Loucy (cell line): ENCODE data around the gene RASSF5.

Experiments used
- H2AFZ ChIP-seq: fragments of 200-600 bp; sonication (generic); 2 replicates; pipeline ENCODE4 v1.6.0; 2016; ENCODE audit warnings: antibody characterized with exemption, mild to moderate bottlenecking, low read length, moderate library complexity
- H3F3A ChIP-seq: fragments of 200-600 bp; 2 replicates; pipeline ENCODE4 v1.6.0; 2016; ENCODE audit warnings: antibody characterized with exemption, low read depth, mild to moderate bottlenecking
- H3K27me3 ChIP-seq: fragments of 200-600 bp; sonication (generic); 2 replicates; pipeline ENCODE4 v1.6.1; 2014; ENCODE audit warnings: low read length, mild to moderate bottlenecking; ENCODE audit not compliant: insufficient read depth, poor library complexity, severe bottlenecking
- H3K36me3 ChIP-seq: fragments of 200-600 bp; sonication (generic); 2 replicates; pipeline ENCODE4 v1.6.1; 2016; ENCODE audit warnings: low read length; ENCODE audit not compliant: insufficient read depth
- H3K4me1 ChIP-seq: fragments of 200-600 bp; sonication (generic); 2 replicates; pipeline ENCODE4 v1.5.1; 2014; ENCODE audit warnings: low read length, mild to moderate bottlenecking; ENCODE audit not compliant: insufficient read depth, poor library complexity, severe bottlenecking
- H3K4me2 ChIP-seq: fragments of 200-600 bp; sonication (generic); 2 replicates; pipeline ENCODE4 v1.6.0; 2014; ENCODE audit warnings: antibody characterized with exemption, low read length, low read depth, mild to moderate bottlenecking; ENCODE audit not compliant: poor library complexity, severe bottlenecking
- H3K4me3 ChIP-seq: fragments of 200-600 bp; sonication (generic); 2 replicates; pipeline ENCODE4 v1.5.1; 2014; ENCODE audit warnings: low read length, mild to moderate bottlenecking, mixed read lengths; ENCODE audit not compliant: poor library complexity, severe bottlenecking
- H3K79me2 ChIP-seq: fragments of 200-600 bp; sonication (generic); 2 replicates; pipeline ENCODE4 v1.6.1; 2014; ENCODE audit warnings: low read length; ENCODE audit not compliant: insufficient read depth
- H3K9ac ChIP-seq: fragments of 200-600 bp; sonication (generic); 2 replicates; pipeline ENCODE4 v1.6.0; 2014; ENCODE audit warnings: mild to moderate bottlenecking, low read depth, low read length, moderate library complexity; ENCODE audit not compliant: poor library complexity, severe bottlenecking
- H3K9me2 ChIP-seq: fragments of 200-600 bp; sonication (generic); replicated peaks from 2 replicates; pipeline ENCODE4 v1.6.1; 2016; ENCODE audit warnings: low read depth, low read length, mixed read lengths
- H3K9me3 ChIP-seq: fragments of 200-600 bp; sonication (generic); 2 replicates; pipeline ENCODE4 v1.6.1; 2014; ENCODE audit warnings: mild to moderate bottlenecking, antibody characterized with exemption, low read length, low read depth; ENCODE audit not compliant: insufficient read depth
- H4K20me1 ChIP-seq: fragments of 200-600 bp; sonication (generic); 2 replicates; pipeline ENCODE4 v1.6.0; 2014; ENCODE audit warnings: antibody characterized with exemption, low read length, mild to moderate bottlenecking; ENCODE audit not compliant: insufficient read depth, poor library complexity, severe bottlenecking
- EZH2phosphoT487 ChIP-seq: fragments of 200-600 bp; IDR thresholded peaks from 2 replicates; pipeline ENCODE4 v1.6.1; 2018; ENCODE audit warnings: antibody characterized with exemption, mild to moderate bottlenecking, moderate library complexity, borderline replicate concordance
- TF ChIP-seq, protein P1 (sequence below): fragments of 200-600 bp; sonication (generic); conservative IDR thresholded peaks from 2 replicates; pipeline ENCODE4 v1.5.1; 2014; ENCODE audit warnings: mild to moderate bottlenecking, antibody characterized with exemption, low read length

The RASSF5 gene

DNA sequence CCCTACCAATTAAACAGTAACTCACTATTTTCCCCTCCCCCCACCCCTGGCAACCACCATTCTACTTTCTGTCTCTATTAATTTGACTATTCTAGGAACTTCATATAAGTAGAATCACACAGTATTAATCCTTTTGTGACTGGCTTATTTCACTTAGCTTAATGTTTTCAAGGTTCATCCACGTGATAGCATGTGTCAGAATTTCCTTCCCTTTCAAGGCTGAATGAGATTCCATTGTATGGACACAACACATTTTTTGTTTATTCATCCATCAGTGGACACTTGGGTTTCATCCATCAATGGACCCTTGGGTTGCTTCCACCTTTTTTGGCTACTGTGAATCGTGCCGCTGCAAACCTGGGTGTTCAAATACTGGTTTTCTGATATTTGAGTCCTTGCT, 63.2 kb downstream of the RASSF5 start:
- H3K9ac ChIP-seq = no peak overlapping the region
- H3K4me3 ChIP-seq = no peak overlapping the region
- H3K9me3 ChIP-seq = no peaks in the 10 kb centered on the region
- H3K9me2 ChIP-seq = no peaks in the 10 kb centered on the region
- no peaks in the 10 kb centered on the region for H3K27me3 ChIP-seq
- H3K36me3 ChIP-seq = peaks cover 72% of the 10 kb centered on the region
- H3K4me1 ChIP-seq = peaks cover 64% of the 10 kb centered on the region
- H4K20me1 ChIP-seq = peaks cover 81% of the 10 kb centered on the region
- no peaks in the 10 kb centered on the region for H3F3A ChIP-seq
- no peak overlapping the region for H3K4me2 ChIP-seq
- TF ChIP-seq, protein P1, sequence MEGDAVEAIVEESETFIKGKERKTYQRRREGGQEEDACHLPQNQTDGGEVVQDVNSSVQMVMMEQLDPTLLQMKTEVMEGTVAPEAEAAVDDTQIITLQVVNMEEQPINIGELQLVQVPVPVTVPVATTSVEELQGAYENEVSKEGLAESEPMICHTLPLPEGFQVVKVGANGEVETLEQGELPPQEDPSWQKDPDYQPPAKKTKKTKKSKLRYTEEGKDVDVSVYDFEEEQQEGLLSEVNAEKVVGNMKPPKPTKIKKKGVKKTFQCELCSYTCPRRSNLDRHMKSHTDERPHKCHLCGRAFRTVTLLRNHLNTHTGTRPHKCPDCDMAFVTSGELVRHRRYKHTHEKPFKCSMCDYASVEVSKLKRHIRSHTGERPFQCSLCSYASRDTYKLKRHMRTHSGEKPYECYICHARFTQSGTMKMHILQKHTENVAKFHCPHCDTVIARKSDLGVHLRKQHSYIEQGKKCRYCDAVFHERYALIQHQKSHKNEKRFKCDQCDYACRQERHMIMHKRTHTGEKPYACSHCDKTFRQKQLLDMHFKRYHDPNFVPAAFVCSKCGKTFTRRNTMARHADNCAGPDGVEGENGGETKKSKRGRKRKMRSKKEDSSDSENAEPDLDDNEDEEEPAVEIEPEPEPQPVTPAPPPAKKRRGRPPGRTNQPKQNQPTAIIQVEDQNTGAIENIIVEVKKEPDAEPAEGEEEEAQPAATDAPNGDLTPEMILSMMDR = no peak
- TF ChIP-seq EZH2phosphoT487 = no peak
- no peak overlapping the region for H2AFZ ChIP-seq
- H3K79me2 ChIP-seq = peaks cover 100% of the 10 kb centered on the region

DNA sequence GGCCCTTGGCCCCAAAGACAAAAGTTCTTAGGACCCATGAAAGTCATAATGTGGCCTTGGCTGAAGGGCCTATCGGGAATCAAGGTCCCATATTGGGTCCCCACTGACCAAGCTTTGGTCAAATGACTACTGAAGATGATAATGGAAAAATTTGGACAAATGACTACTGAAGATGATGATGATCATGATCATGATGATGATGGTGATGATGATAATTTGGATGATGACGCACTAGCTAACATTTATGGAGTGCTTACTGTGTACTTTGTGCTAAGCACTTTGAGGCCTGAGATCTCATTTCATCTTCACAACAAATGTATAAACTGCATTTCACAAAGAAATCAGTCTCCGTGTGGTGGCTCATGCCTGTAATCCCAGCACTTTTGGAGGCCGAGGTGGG, 65.5 kb downstream of the RASSF5 start:
- H3K36me3 ChIP-seq = peaks cover 69% of the 10 kb centered on the region

DNA sequence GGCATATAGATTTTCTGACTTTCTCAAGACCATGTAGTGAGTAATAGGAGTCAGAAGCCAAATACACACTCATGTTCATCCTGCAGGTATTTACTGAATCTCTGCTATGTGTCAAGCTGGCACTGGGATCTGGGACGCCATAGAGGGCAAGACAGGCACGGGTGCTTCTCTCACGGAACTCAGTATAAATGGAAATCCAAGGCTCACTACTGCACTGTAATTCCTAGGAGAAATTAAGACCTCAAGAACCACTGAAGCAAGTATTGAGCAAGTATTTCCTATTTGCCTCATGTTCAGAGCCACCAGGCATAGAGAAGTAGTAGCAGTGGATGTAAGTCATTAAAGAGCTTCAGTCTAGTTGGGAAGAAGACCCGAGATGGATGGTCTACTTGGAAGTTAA, 66.0 kb downstream of the RASSF5 start:
- H3K79me2 ChIP-seq = peaks cover 100% of the 10 kb centered on the region
- H3K4me1 ChIP-seq = peaks cover 46% of the 10 kb centered on the region

More for the DNA sequence above, 65.5 kb downstream of the RASSF5 start:
- H3K27me3 ChIP-seq = no peaks in the 10 kb centered on the region
- peaks cover 50% of the 10 kb centered on the region for H3K4me1 ChIP-seq
- no peak overlapping the region for H3K9ac ChIP-seq
- no peaks in the 10 kb centered on the region for H3F3A ChIP-seq
- no peaks in the 10 kb centered on the region for H3K9me2 ChIP-seq
- H3K79me2 ChIP-seq = peaks cover 100% of the 10 kb centered on the region
- H3K4me2 ChIP-seq = no peak overlapping the region
- no peak overlapping the region for H2AFZ ChIP-seq
- no peak for TF ChIP-seq EZH2phosphoT487
- TF ChIP-seq, protein P1 = no peak
- H3K4me3 ChIP-seq = no peak overlapping the region
- peaks cover 75% of the 10 kb centered on the region for H4K20me1 ChIP-seq
- no peaks in the 10 kb centered on the region for H3K9me3 ChIP-seq

More for the DNA sequence above, 66.0 kb downstream of the RASSF5 start:
- no peak for TF ChIP-seq EZH2phosphoT487
- TF ChIP-seq, protein P1 = no peak
- H3K9me3 ChIP-seq = no peaks in the 10 kb centered on the region
- H2AFZ ChIP-seq = no peak overlapping the region
- no peaks in the 10 kb centered on the region for H3K27me3 ChIP-seq
- H3K9ac ChIP-seq = no peak overlapping the region
- no peak overlapping the region for H3K4me3 ChIP-seq
- H3K4me2 ChIP-seq = no peak overlapping the region
- H3F3A ChIP-seq = no peaks in the 10 kb centered on the region
- H3K36me3 ChIP-seq = peaks cover 64% of the 10 kb centered on the region
- H4K20me1 ChIP-seq = peaks cover 71% of the 10 kb centered on the region
- no peaks in the 10 kb centered on the region for H3K9me2 ChIP-seq
